A673 (cell line): ENCODE results near the gene BFSP2.

Experiments used
- EZH2 ChIP-seq: fragments of 200-600 bp; sonication (generic); IDR thresholded peaks from 2 replicates; pipeline ENCODE4 v1.6.1; 2017; ENCODE audit warnings: borderline replicate concordance, low read depth, mild to moderate bottlenecking, mixed read lengths, antibody characterized with exemption, low read length; ENCODE audit not compliant: poor library complexity, severe bottlenecking
- TF ChIP-seq, protein P1 (sequence below): fragments of 300-800, 200-600 bp; sonication (generic); conservative IDR thresholded peaks from 2 replicates; pipeline ENCODE4 v1.5.1; 2017; ENCODE audit warnings: low read depth, mild to moderate bottlenecking, antibody characterized with exemption, low read length, moderate library complexity, mixed read lengths

DNA sequence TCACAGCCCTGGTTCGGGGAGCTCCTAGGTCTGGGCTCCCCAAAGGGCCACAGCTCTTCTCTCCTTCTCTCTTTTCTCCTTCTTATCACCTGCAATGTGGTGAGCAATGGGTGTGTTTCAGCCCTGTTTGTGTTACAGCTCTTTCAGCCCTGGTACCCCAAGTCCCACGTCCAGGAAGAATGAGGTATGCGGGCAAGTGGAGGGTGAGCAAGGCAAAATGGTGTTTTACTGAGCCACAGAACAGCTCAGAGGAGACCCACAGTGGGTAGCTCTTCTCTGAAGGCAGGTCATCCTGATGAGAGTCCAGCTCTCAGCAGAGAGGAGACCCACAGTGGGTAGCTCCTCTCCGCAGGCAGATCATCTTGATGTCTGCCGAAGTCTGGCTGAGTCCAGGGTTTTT, 86.8 kb downstream of the BFSP2 start:
- TF ChIP-seq, protein P1, sequence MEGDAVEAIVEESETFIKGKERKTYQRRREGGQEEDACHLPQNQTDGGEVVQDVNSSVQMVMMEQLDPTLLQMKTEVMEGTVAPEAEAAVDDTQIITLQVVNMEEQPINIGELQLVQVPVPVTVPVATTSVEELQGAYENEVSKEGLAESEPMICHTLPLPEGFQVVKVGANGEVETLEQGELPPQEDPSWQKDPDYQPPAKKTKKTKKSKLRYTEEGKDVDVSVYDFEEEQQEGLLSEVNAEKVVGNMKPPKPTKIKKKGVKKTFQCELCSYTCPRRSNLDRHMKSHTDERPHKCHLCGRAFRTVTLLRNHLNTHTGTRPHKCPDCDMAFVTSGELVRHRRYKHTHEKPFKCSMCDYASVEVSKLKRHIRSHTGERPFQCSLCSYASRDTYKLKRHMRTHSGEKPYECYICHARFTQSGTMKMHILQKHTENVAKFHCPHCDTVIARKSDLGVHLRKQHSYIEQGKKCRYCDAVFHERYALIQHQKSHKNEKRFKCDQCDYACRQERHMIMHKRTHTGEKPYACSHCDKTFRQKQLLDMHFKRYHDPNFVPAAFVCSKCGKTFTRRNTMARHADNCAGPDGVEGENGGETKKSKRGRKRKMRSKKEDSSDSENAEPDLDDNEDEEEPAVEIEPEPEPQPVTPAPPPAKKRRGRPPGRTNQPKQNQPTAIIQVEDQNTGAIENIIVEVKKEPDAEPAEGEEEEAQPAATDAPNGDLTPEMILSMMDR: no peak
- TF ChIP-seq EZH2: no peak
